ENCODE data around the gene FANCM. TPM values are rescaled to one million over a fixed set of nuclear protein-coding genes. Genes with fewer than 3 reads are reported as not detected.
A peak's percentile ranks its signal among the peaks of the same experiment; 100 is the strongest.

FANCM gene
- 5.6 and 7.5 TPM in 2 replicates for total RNA-seq (2014; rRNA removed; shearing (Covaris generic))
- polyA plus RNA-seq (2015; cell fraction: cytosol; rRNA removed), result 3.1 and 6.5 TPM in 2 replicates
- polyA plus RNA-seq (2015; cell fraction: nucleus; rRNA removed), result 15.6 and 15.7 TPM in 2 replicates

DNA sequence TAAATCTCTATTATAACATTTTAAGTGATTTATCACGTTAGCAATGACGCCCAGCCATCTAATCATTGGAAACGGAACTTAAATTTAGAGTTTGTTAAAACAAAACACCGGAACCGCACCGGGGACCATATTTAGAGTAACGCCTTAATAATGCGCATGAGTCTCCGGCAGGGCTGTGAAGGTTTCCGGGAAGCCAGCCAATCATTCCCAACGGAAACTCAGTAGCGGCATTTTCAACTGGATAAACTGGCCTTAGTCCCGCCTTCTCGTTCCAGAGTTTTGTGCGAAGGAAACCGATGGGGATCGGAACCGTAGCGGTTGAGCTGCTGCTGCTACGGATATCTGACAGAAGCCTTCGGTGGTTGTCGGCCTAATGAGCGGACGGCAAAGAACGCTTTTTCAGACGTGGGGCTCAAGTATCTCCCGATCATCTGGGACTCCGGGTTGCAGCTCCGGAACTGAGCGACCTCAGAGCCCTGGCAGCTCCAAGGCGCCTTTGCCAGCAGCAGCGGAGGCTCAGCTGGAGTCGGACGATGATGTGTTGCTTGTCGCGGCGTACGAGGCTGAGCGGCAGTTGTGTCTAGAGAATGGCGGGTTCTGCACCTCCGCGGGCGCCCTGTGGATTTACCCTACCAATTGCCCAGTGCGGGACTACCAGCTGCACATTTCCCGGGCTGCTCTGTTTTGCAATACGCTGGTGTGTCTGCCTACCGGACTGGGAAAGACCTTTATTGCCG, at the start of gene FANCM:
FANCM (plus strand) TSS at position 272 of the 737 bp plus-strand sequence; CDS start at position 374, 102 bp downstream.
- DNase-seq (ENCODE audit: low read depth, low spot score), result peak; percentile 96
- in situ Hi-C loops (cut with HindIII; ENCODE audit: low pct_unique_long_range_greater_than_20kb, low sequenced_read_pairs), result no loop called here

DNA sequence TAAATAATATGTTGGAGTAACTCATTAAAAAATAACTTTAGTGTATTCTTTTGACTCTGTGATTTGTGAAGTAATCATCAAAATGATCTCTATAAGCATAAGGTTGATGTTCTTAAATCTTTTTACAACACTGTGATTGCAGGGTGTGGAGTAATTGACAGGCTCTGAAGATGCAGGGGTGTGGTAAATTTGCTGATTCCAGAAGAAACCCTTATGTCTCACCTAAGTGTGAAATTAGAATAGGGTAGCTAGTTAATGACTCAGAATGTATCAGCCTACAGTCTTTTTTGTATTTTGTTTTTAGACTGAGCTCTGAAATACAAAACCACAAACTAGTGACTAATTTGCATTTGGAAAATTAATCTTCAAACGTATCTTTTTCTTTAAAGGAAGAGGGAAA, 45.9 kb upstream of the FANCM start:
- no peak for DNase-seq (ENCODE audit: low read depth, low spot score)
- in situ Hi-C loops (cut with HindIII; ENCODE audit: low pct_unique_long_range_greater_than_20kb, low sequenced_read_pairs), result no loop called here

- in situ Hi-C loops (cut with HindIII; ENCODE audit: low pct_unique_long_range_greater_than_20kb, low sequenced_read_pairs), result no loop called here
- no peak for DNase-seq (ENCODE audit: low read depth, low spot score)
These were observed 44.0 kb upstream of the FANCM start for GRCh38 chr14:45091710-45092109.

GRCh38 chr14:45094275-45094674, 41.5 kb upstream of the FANCM start:
- in situ Hi-C loops (cut with HindIII; ENCODE audit: low pct_unique_long_range_greater_than_20kb, low sequenced_read_pairs), result no loop called here
- DNase-seq (ENCODE audit: low read depth, low spot score), result no peak

DNA sequence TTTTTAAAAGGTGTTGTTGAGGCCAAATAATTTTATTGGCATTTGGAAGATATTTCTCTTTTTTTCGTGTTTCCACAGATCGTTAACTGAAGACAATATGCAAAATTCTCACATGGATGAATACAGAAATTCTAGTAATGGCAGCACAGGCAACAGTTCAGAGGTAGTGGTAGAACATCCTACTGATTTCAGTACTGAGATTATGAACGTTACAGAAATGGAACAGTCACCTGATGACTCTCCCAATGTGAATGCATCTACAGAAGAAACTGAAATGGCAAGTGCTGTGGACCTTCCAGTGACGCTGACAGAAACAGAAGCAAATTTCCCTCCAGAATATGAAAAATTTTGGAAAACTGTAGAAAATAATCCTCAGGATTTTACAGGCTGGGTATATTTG, 40.6 kb upstream of the FANCM start:
- no peak for DNase-seq (ENCODE audit: low read depth, low spot score)

DNA sequence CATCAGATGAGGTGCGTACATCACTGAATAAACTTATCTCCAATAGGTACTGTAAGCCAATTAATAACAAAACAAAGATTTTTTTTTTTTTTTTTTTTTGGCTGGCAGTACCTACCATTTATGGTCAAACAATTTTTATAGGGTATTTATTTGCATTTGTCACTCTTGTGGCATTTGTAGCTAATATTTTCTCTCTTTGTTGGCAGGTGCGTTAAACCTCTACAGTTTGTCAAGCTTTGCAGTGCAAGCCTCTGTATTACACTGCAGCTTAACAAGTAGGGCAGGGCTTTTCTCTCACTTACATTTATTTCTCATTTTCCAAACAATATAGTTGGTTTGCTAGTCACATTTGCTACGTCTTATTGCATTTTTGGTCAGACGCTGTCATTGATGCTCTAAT, 39.5 kb upstream of the FANCM start:
- in situ Hi-C loops (cut with HindIII; ENCODE audit: low pct_unique_long_range_greater_than_20kb, low sequenced_read_pairs), result no loop called here

More for the DNA sequence above, 40.6 kb upstream of the FANCM start:
- in situ Hi-C loops (cut with HindIII; ENCODE audit: low pct_unique_long_range_greater_than_20kb, low sequenced_read_pairs), result no loop called here

GRCh38 chr14:45103806-45104205, 31.9 kb upstream of the FANCM start:
- in situ Hi-C loops (cut with HindIII; ENCODE audit: low pct_unique_long_range_greater_than_20kb, low sequenced_read_pairs), result no loop called here
- DNase-seq (ENCODE audit: low read depth, low spot score), result no peak

More for the DNA sequence above, 39.5 kb upstream of the FANCM start:
- no peak for DNase-seq (ENCODE audit: low read depth, low spot score)

- in situ Hi-C loops (cut with HindIII; ENCODE audit: low pct_unique_long_range_greater_than_20kb, low sequenced_read_pairs), result no loop called here
- DNase-seq (ENCODE audit: low read depth, low spot score), result no peak
These were observed 31.2 kb upstream of the FANCM start for GRCh38 chr14:45104561-45104960.

GRCh38 chr14:45112896-45113781, 22.6 kb upstream of the FANCM start:
- DNase-seq (ENCODE audit: low read depth, low spot score), result no peak

GRCh38 chr14:45114327-45114726, 21.4 kb upstream of the FANCM start:
- DNase-seq (ENCODE audit: low read depth, low spot score), result no peak
- in situ Hi-C loops (cut with HindIII; ENCODE audit: low pct_unique_long_range_greater_than_20kb, low sequenced_read_pairs), result no loop called here

More at GRCh38 chr14:45112896-45113781, 22.6 kb upstream of the FANCM start:
- in situ Hi-C loops (cut with HindIII; ENCODE audit: low pct_unique_long_range_greater_than_20kb, low sequenced_read_pairs), result no loop called here

DNA sequence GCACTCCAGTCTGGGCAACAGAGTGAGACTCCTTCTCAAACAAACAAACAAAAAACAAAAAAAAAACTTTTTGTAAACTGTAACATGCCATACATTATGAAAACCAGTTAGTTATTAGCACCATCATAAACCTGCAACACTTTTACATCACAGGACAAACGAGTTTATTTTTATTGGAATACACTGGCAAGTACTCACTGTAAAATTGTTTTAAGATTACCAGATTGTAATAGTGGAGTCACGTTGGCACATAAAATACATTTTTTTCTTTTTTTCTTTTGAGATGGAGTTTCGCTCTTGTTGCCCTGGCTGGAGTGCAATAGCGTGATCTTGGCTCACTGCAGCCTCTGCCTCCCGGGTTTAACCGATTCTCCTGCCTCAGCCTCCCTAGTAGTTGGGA, 17.1 kb upstream of the FANCM start:
- in situ Hi-C loops (cut with HindIII; ENCODE audit: low pct_unique_long_range_greater_than_20kb, low sequenced_read_pairs), result no loop called here
- no peak for DNase-seq (ENCODE audit: low read depth, low spot score)

DNA sequence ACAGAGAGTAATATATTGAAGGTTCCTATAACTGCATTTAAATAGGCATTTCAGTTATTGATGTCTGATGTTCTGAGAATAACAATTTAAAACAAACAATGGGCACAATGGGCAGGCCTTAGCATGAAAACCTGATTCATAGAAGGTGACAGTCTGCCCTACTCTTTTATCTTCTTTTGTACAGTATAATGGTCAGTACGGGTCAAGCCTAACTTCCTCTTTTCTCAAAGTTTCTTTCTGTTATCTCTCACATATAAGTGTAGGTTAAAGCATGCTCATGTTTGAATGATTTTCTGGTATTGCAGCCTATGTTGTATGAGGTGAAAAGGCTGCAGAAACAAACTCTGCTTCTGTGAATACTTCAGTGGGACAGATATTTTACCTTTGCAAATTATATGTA, 15.6 kb upstream of the FANCM start:
- in situ Hi-C loops (cut with HindIII; ENCODE audit: low pct_unique_long_range_greater_than_20kb, low sequenced_read_pairs), result no loop called here
- DNase-seq (ENCODE audit: low read depth, low spot score), result no peak

DNA sequence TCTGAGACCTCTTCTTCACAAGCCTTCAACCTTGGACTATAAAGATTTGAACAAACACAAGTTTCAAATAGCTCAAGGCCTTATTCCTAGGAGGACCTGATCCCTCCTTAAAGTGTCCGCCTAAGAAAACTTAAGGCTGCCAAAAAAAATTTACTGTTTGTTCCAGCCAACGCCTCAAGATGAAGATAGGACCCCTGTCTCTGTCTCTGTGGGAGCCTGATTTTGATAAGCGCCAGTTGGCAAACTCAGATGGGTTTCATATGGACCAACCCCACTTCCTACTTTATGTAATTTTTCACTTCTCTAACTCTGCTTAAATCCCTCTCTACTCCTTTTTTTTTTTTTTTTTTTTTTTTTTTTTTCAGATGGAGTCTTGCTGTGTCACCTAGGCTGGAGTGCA, 12.5 kb upstream of the FANCM start:
- in situ Hi-C loops (cut with HindIII; ENCODE audit: low pct_unique_long_range_greater_than_20kb, low sequenced_read_pairs), result no loop called here

GRCh38 chr14:45125754-45126153, 10.0 kb upstream of the FANCM start:
- no peak for DNase-seq (ENCODE audit: low read depth, low spot score)
- in situ Hi-C loops (cut with HindIII; ENCODE audit: low pct_unique_long_range_greater_than_20kb, low sequenced_read_pairs), result no loop called here

More for the DNA sequence above, 12.5 kb upstream of the FANCM start:
- DNase-seq (ENCODE audit: low read depth, low spot score), result no peak

- in situ Hi-C loops (cut with HindIII; ENCODE audit: low pct_unique_long_range_greater_than_20kb, low sequenced_read_pairs), result no loop called here
- DNase-seq (ENCODE audit: low read depth, low spot score), result no peak
These were observed 6.6 kb upstream of the FANCM start for GRCh38 chr14:45128963-45129629.

DNA sequence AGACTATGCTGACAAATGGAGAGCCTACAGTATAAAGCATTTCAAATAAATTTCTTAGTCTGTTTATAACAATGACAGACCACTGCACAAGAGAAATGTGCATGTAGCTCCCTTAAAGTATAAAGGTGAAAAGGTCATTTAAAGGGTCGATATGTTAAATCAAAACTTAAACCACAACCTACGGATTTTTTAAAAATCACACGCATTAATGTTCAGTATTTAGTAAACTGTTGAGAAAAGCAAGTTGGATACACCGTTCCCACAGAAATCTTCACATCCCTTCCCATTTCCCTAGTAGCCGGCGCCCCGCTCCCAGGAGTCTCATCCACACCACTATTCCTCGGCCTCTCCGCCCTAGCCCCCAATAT, 2.1 kb upstream of the FANCM start:
- in situ Hi-C loops (cut with HindIII; ENCODE audit: low pct_unique_long_range_greater_than_20kb, low sequenced_read_pairs), result no loop called here
- no peak for DNase-seq (ENCODE audit: low read depth, low spot score)

DNA sequence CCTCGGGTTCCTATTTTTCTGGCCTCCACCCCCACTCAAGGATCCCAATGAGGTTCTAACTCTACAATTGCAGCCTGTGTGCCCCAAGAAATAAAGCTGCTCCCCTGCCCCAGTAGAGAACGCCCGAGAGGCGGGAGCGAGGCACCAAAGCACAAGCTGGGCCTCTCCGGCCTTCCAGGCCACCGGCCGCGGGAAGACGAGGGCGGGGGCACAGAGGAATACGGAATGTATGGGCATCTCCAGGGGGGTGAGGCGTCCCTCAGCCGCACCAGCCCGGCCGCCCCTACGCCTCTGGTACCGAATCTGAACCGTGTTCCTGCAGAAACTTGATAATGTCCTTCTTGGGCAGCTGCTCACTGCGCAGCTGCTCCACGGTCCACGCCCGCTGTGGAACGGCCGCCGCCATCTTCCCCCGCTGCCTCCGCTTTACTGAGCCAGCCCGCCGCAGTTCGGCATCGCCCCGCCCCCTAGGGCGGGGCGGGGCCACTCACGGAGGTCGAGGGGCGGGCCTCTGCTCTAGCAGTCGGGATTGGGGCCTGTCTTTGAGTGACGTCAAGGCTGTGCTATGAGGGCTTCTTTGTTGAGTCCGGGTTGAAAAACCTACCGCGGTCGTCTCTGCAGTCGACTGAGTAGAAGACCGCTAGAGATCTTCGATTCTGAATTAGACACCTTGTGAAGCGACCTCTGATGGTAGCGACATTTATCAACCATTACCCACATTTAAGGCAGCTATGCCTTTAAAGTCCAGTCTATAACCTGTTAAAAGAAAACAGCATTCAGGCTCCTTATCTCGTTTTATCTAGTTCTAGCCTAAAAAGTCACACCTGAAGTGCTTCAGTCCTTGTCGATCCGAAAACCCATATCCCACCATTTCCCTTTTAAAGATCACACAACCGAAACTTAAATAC, 1.4 kb upstream of the FANCM start, which contains the start of gene FKBP3:
FKBP3 (minus strand) TSS at position 431 of the 908 bp plus-strand sequence; CDS start at position 406, 25 bp downstream.
- DNase-seq (ENCODE audit: low read depth, low spot score), result peak; percentile 99
- in situ Hi-C loops (cut with HindIII; ENCODE audit: low pct_unique_long_range_greater_than_20kb, low sequenced_read_pairs), result no loop called here
